Mesenchymal stem cell (in vitro differentiated cells and primary cell): ENCODE data around the gene PYGM.

Experiments
- DNase-seq: peaks from one replicate; pipeline ENCODE4 v3.0.0-alpha.2; 2013
- H2AFZ ChIP-seq: one replicate; pipeline ENCODE4 v1.6.1; 2013; ENCODE audit warnings: low read depth, mild to moderate bottlenecking, control low read depth, inconsistent platforms, low read length, moderate library complexity
- H2AK5ac ChIP-seq: 2 replicates; pipeline ENCODE4 v1.6.1; 2013; ENCODE audit warnings: low read length, moderate library complexity, mild to moderate bottlenecking, inconsistent platforms; ENCODE audit not compliant: severe bottlenecking
- H2BK120ac ChIP-seq: one replicate; pipeline ENCODE4 v1.6.1; 2013; ENCODE audit warnings: low read depth, mild to moderate bottlenecking, inconsistent platforms, low read length, moderate library complexity
- H2BK12ac ChIP-seq, 2 experiments: one replicate each; pipeline ENCODE4 v1.6.1; 2013; ENCODE audit warnings: inconsistent platforms in 2 of 2, low read length in 2 of 2, mild to moderate bottlenecking in 2 of 2, moderate library complexity in 2 of 2, control low read depth in 1 of 2
- H2BK15ac ChIP-seq: one replicate; pipeline ENCODE4 v1.6.1; 2013; ENCODE audit warnings: mild to moderate bottlenecking, low read depth, inconsistent platforms; ENCODE audit not compliant: poor library complexity, severe bottlenecking
- H2BK5ac ChIP-seq: 2 replicates; pipeline ENCODE4 v1.6.1; 2013; ENCODE audit warnings: low read depth, mild to moderate bottlenecking, low read length, control low read depth, inconsistent platforms; ENCODE audit not compliant: poor library complexity, severe bottlenecking
- H3K14ac ChIP-seq, 2 experiments: one replicate each; pipeline ENCODE4 v1.6.1; 2013; ENCODE audit warnings: inconsistent platforms in 2 of 2, low read length in 2 of 2, control low read depth in 1 of 2, mild to moderate bottlenecking in 1 of 2, moderate library complexity in 1 of 2
- H3K18ac ChIP-seq, 2 experiments: one replicate each; pipeline ENCODE4 v1.6.1; 2013; ENCODE audit warnings: inconsistent platforms in 2 of 2, low read length in 2 of 2, control low read depth in 1 of 2, low read depth in 1 of 2, mild to moderate bottlenecking in 1 of 2
- H3K23ac ChIP-seq, 2 experiments: one replicate each; pipeline ENCODE4 v1.6.1; 2013; ENCODE audit warnings: inconsistent platforms in 2 of 2, low read length in 2 of 2, mild to moderate bottlenecking in 2 of 2, moderate library complexity in 2 of 2, control low read depth in 1 of 2
- H3K27ac ChIP-seq: 2 replicates; pipeline ENCODE4 v1.5.1; 2013; ENCODE audit warnings: mild to moderate bottlenecking, moderate library complexity, low read length, control low read depth, inconsistent platforms; ENCODE audit not compliant: poor library complexity, severe bottlenecking
- H3K27me3 ChIP-seq, 2 experiments: 2 replicates each; pipeline versions ENCODE4 v1.6.1 to v1.7.0; 2013; ENCODE audit warnings: low read length in 2 of 2, mild to moderate bottlenecking in 2 of 2, moderate library complexity in 2 of 2, control low read depth in 1 of 2, inconsistent platforms in 1 of 2; ENCODE audit not compliant: control insufficient read depth in 1 of 2, insufficient read depth in 1 of 2
- H3K36me3 ChIP-seq, 2 experiments: 2 replicates each; pipeline versions ENCODE4 v1.6.1 to v1.7.0; 2013; ENCODE audit warnings: low read length in 2 of 2, control low read depth in 1 of 2, inconsistent platforms in 1 of 2, low read depth in 1 of 2, mild to moderate bottlenecking in 1 of 2; ENCODE audit not compliant: insufficient read depth in 2 of 2, control insufficient read depth in 1 of 2
- H3K4ac ChIP-seq, 2 experiments: one replicate each; pipeline ENCODE4 v1.6.1; 2013; ENCODE audit warnings: inconsistent platforms in 2 of 2, low read length in 2 of 2, mild to moderate bottlenecking in 2 of 2, moderate library complexity in 2 of 2, control low read depth in 1 of 2, low read depth in 1 of 2
- H3K4me1 ChIP-seq: 2 replicates; pipeline ENCODE4 v1.6.1; 2013; ENCODE audit warnings: low read depth, low read length, control low read depth; ENCODE audit not compliant: control insufficient read depth, insufficient read depth
- H3K4me2 ChIP-seq: 2 replicates; pipeline ENCODE4 v1.6.1; 2013; ENCODE audit warnings: low read length, mild to moderate bottlenecking, inconsistent platforms; ENCODE audit not compliant: poor library complexity, severe bottlenecking
- H3K4me3 ChIP-seq, 2 experiments: 2 replicates each; pipeline versions ENCODE4 v1.5.1 to v1.7.0; 2013; ENCODE audit warnings: low read length in 2 of 2, mild to moderate bottlenecking in 2 of 2, control low read depth in 1 of 2, low read depth in 1 of 2; ENCODE audit not compliant: insufficient read depth in 1 of 2
- H3K79me1 ChIP-seq: replicated peaks from 2 replicates; pipeline ENCODE4 v1.6.1; 2013; ENCODE audit warnings: mild to moderate bottlenecking, control low read depth, low read length, inconsistent platforms; ENCODE audit not compliant: poor library complexity, severe bottlenecking
- H3K9ac ChIP-seq: 2 replicates; pipeline ENCODE4 v1.7.0; 2013; ENCODE audit warnings: mild to moderate bottlenecking, low read length, moderate library complexity
- H3K9me3 ChIP-seq: 2 replicates; pipeline ENCODE4 v1.7.0; 2013; ENCODE audit warnings: mild to moderate bottlenecking, low read length; ENCODE audit not compliant: control insufficient read depth
- H4K8ac ChIP-seq: one replicate; pipeline ENCODE4 v1.6.1; 2013; ENCODE audit warnings: inconsistent platforms, mild to moderate bottlenecking, low read length, moderate library complexity
- H4K91ac ChIP-seq: one replicate; pipeline ENCODE4 v1.6.1; 2013; ENCODE audit warnings: mild to moderate bottlenecking, low read length, inconsistent platforms
- WGBS: methylation state at CpG from one replicate; pipeline ENCODE4 v1.1.7; 2013; ENCODE audit warnings: mixed read lengths; 5-methylcytosine and 5-hydroxymethylcytosine counted together

The PYGM gene

GRCh38 chr11:64772303-64773018 is 12.7 kb upstream of the PYGM start:
- WGBS: 80% methylated on average over 1 of the region's 3 CpGs
- no peak overlapping the region for H2AK5ac ChIP-seq

GRCh38 chr11:64771861-64772260 is 12.1 kb upstream of the PYGM start:
- Histone ChIP-seq H2AK5ac (no peak overlapping the region), H3K27ac (peak overlapping the region; percentile 50), H3K18ac (no peak overlapping the region), H3K4me3 (no peak overlapping the region), H3K9me3 (no peaks in the 10 kb centered on the region), H2BK12ac (no peak overlapping the region), H4K91ac (no peak overlapping the region), H3K4me1 (peaks cover 4% of the 10 kb centered on the region), H2AFZ (no peak overlapping the region), H3K79me1 (peaks cover 28% of the 10 kb centered on the region), H3K23ac (no peak overlapping the region), H2BK5ac (no peak overlapping the region), H3K4ac (no peak overlapping the region), H4K8ac (no peak overlapping the region), H2BK120ac (no peak overlapping the region), H3K14ac (no peak overlapping the region), H3K27me3 (no peaks in the 10 kb centered on the region), H3K4me2 (no peak overlapping the region), H3K36me3 (peaks cover 58 to 100% of the 10 kb centered on the region in 2 experiments), H2BK15ac (no peak overlapping the region), H3K9ac (peak overlapping the region; percentile 25)
- no peak for DNase-seq
- no CpG with 5 or more reads among the region's 2 CpGs for WGBS

More at GRCh38 chr11:64772303-64773018, 12.7 kb upstream of the PYGM start:
- no peak overlapping the region for H4K8ac ChIP-seq
- no peak overlapping the region for H3K23ac ChIP-seq
- H2BK5ac ChIP-seq: no peak overlapping the region
- H3K18ac ChIP-seq: no peak overlapping the region
- no peaks in the 10 kb centered on the region for H3K9me3 ChIP-seq
- no peaks in the 10 kb centered on the region for H3K27me3 ChIP-seq
- H2BK12ac ChIP-seq: no peak overlapping the region
- no peak overlapping the region for H2BK15ac ChIP-seq
- H3K36me3 ChIP-seq: peaks cover 52 to 94% of the 10 kb centered on the region in 2 experiments
- no peak overlapping the region for H3K4me3 ChIP-seq
- H3K27ac ChIP-seq: peak overlapping the region; percentile 65
- H3K14ac ChIP-seq: no peak overlapping the region
- no peak overlapping the region for H4K91ac ChIP-seq
- H2AFZ ChIP-seq: no peak overlapping the region
- H2BK120ac ChIP-seq: no peak overlapping the region
- peak overlapping the region; percentile 17 for H3K9ac ChIP-seq
- peaks cover 25% of the 10 kb centered on the region for H3K79me1 ChIP-seq
- H3K4me2 ChIP-seq: no peak overlapping the region
- peaks cover 5% of the 10 kb centered on the region for H3K4me1 ChIP-seq
- no peak overlapping the region for H3K4ac ChIP-seq
- no peak for DNase-seq

GRCh38 chr11:64770120-64770519 is 10.3 kb upstream of the PYGM start:
- peaks cover 35% of the 10 kb centered on the region for H3K79me1 ChIP-seq
- no peak overlapping the region for H4K8ac ChIP-seq
- H3K4me1 ChIP-seq: peaks cover 6% of the 10 kb centered on the region
- H2AK5ac ChIP-seq: no peak overlapping the region
- no peak overlapping the region for H3K4me3 ChIP-seq
- H2BK15ac ChIP-seq: no peak overlapping the region
- no peak overlapping the region for H2BK120ac ChIP-seq
- no peak overlapping the region for H2BK12ac ChIP-seq
- WGBS: over 99% methylated on average over 10 of the region's 12 CpGs
- no peak overlapping the region for H2AFZ ChIP-seq
- no peak overlapping the region for H3K23ac ChIP-seq
- H2BK5ac ChIP-seq: no peak overlapping the region
- H4K91ac ChIP-seq: no peak overlapping the region
- H3K4me2 ChIP-seq: no peak overlapping the region
- no peaks in the 10 kb centered on the region for H3K27me3 ChIP-seq
- no peaks in the 10 kb centered on the region for H3K9me3 ChIP-seq
- H3K9ac ChIP-seq: no peak overlapping the region
- H3K4ac ChIP-seq: no peak overlapping the region
- H3K36me3 ChIP-seq: peaks cover 72 to 92% of the 10 kb centered on the region in 2 experiments
- DNase-seq: no peak
- no peak overlapping the region for H3K27ac ChIP-seq
- no peak overlapping the region for H3K14ac ChIP-seq
- H3K18ac ChIP-seq: no peak overlapping the region

GRCh38 chr11:64769283-64769682 is 9.5 kb upstream of the PYGM start:
- H3K4me1 ChIP-seq: peaks cover 8% of the 10 kb centered on the region
- H3K9me3 ChIP-seq: no peaks in the 10 kb centered on the region
- H2BK12ac ChIP-seq: no peak overlapping the region
- H3K18ac ChIP-seq: no peak overlapping the region
- H3K14ac ChIP-seq: no peak overlapping the region
- no peak overlapping the region for H2BK15ac ChIP-seq
- H2BK5ac ChIP-seq: no peak overlapping the region
- no peak overlapping the region for H4K91ac ChIP-seq
- no peak overlapping the region for H2AFZ ChIP-seq
- H3K23ac ChIP-seq: no peak overlapping the region
- no peak overlapping the region for H3K4me3 ChIP-seq
- no peak overlapping the region for H3K9ac ChIP-seq
- peaks cover 73 to 92% of the 10 kb centered on the region in 2 experiments for H3K36me3 ChIP-seq
- no peak overlapping the region for H3K27ac ChIP-seq
- WGBS: 96% methylated on average over 6 of the region's 6 CpGs
- no peak overlapping the region for H2AK5ac ChIP-seq
- H2BK120ac ChIP-seq: no peak overlapping the region
- no peaks in the 10 kb centered on the region for H3K27me3 ChIP-seq
- no peak overlapping the region for H3K4ac ChIP-seq
- no peak overlapping the region for H4K8ac ChIP-seq
- H3K79me1 ChIP-seq: peaks cover 35% of the 10 kb centered on the region
- no peak for DNase-seq
- no peak overlapping the region for H3K4me2 ChIP-seq
